GM11168 (cell line): Measurements from ENCODE around the gene HDHD3.
"Not testable (repeated sequence)": the region's sequence is repeated elsewhere in the genome, so short reads cannot be mapped to it uniquely, and the experiment has no call there.

ENCODE experiments used
- in situ Hi-C: fragments of 300-500 bp; cut with MboI; formaldehyde crosslinking; loops from one replicate; pipeline ENCODE4 v1.12.0; 2022; ENCODE audit warnings: low sequenced_read_pairs; ENCODE audit not compliant: unreplicated experiment

Gene HDHD3, protein sequence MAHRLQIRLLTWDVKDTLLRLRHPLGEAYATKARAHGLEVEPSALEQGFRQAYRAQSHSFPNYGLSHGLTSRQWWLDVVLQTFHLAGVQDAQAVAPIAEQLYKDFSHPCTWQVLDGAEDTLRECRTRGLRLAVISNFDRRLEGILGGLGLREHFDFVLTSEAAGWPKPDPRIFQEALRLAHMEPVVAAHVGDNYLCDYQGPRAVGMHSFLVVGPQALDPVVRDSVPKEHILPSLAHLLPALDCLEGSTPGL

DNA sequence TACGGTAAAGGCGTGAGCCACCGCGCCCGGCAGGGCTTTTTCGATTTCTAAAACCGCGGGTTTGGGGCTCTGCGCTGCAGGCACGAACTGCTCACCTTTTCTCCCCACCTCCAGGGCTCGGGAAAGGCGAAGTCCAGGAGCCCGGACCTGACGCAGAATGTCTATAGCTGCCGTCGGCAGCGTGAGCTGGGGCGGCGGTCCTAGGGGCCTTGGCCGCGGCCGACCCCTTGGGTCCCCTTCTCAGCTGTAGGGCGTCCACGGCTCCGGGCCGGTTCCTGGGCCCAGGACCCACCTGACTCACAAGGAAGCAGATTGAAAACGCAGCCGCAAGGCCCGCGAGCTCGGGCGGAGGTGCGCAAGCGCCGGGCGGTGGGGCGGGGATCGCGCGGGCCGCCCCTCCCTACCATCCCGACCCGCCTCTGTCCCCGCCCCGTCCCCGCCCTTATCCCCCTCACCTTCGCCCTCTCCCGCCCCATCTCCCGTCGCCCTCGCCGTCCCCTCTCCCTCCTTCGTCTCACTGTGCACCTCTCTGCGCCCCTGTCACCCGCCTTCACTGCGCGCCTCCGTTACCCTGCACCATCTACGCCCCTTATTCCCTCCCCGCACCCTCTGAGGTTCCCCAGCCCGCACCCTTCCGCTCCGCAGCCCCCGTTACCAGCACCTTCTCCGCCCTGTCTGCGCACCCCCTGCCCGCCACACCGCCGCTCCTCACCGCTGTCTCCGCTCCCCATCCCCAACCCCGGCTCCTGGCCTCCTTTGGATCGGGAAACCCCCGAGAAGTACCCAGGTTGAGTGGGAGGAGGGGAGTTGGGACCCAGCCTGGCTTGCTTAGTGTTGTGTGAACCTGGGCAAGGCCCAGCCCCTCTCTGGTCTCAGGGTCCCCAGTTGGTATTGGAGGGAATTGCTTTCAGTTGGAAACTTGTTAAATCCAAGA, at the start of gene HDHD3:
HDHD3 (minus strand) TSS at position 353 of the 934 bp plus-strand sequence. CDS start 2,632 bp downstream, outside the sequence.
- in situ Hi-C loops = no loop called here

DNA sequence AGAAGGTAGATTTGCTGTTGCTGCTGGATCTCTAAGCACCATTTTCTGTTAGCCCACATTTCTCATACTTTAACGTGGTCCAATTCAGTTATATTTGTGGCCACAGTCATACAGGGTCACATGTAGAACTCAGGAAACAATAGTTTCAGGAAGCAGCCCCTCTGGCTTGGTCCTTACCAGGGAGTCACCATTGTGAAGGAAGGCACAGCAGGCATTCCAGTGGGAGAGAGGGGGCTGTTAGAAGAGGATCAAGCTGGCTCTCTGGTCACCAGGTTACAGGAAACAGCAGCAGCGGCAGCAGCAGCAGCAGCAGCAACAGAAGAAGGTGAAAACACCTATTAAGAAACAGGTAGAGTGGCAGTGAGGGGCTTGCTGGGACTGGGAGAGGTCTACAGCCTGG, 48.3 kb upstream of the HDHD3 start:
- in situ Hi-C loops = no loop called here

DNA sequence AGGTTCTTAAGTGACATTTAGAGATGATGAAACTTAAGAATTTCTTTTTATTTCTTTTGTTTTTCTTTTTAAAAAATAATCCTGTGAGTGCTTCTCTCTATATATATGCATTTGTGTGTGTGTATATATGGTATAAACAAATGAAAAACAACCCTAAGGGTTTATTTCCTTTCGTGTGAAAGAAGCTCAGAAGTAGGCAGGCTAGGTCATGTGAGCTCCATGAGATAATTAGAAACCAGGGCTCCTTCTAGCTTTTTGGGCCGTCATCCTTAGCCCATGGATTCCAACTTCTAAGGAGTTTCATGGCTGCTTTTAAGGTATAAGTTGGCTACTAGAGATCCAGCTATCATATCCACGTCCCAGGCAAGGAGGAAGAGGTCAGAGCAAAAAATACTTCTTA, 44.9 kb upstream of the HDHD3 start:
- in situ Hi-C loops = no loop called here

DNA sequence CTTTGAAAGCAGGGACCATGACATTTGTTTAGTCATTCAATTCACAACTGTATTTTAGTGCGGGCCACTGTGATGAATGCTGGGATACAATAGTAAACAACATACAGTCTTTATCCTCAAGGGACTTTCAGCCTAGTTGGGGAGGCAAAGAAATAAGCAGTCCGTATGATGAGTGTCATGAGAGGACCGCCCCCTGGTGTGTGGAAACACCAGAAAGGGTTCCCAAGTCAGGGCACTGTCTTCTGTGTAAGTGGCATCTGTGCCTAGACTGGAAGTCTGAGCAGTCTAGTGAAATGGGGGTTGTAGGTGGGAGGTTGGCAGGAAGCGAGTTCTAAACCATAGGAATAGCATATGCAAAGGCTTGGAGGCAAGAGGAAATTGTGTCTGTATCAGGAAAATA, 40.6 kb upstream of the HDHD3 start:
- in situ Hi-C loops = no loop called here

DNA sequence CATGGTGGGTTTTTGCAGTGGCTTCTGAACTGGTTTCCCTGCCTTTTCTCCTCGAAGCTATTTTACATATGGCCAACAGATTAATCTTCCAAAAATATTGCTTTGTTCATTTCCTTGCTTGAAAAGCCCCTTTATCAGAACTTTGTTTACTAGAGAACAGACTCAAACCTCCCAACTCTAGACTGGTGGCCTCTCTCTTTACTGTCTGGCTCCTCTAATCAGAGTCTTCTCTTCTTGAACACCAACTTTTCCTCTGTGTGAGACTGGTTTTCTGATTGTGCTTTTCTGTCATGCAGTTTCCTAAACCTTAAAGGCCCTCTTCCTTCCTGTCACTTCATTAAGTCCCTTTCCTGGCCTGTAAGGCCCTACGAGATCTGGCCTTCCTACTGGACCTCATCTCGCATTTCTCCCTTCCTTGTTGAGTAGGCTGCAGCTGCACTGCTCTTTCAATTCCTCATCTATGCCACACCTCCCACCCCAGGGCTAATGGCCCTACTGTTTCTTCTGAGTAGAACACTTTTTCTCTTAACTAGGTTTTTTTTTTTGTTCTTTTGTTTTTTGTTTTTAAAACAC, 39.4 kb upstream of the HDHD3 start:
- in situ Hi-C loops = no loop called here

DNA sequence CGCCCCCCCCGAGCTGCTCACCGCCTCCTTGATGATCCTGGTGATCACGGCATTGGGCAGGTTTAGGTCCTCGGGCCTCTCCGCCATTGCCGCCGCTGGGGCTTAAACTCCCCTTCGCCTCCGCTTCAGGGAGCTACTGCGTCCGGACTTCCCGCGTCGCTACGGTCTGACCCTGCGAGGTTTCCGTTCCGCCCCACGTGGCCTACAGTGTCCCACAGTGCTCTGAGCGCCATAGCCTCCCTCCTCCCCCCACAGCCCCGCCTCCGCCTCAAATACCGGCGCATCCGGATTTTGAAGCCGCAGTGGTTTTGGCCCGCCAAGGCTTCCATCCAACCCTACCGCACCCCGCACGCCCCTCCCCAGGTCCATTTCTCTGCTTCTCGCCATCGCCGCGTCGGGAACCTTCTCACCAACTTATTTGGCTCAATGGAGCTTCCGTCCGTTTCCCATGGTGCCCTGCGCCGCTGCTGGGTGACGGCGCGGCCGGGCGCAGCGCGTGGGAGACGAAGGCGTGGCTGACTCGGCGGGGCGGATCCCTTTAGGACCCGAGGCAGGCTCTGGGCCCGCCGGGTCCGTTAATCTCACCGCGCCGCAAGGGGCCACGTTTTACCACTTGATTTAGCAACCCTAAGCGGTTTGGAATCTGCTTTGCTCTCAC, 33.5 kb upstream of the HDHD3 start, which contains the start of the genes C9orf43 and POLE3:
C9orf43 (plus strand) TSS at position 541 of the 658 bp plus-strand sequence. CDS start 2,747 bp downstream, outside the sequence.
POLE3 (minus strand) TSS at position 469 of the 658 bp plus-strand sequence; CDS start at position 87, 382 bp downstream.
- in situ Hi-C loops = no loop called here

DNA sequence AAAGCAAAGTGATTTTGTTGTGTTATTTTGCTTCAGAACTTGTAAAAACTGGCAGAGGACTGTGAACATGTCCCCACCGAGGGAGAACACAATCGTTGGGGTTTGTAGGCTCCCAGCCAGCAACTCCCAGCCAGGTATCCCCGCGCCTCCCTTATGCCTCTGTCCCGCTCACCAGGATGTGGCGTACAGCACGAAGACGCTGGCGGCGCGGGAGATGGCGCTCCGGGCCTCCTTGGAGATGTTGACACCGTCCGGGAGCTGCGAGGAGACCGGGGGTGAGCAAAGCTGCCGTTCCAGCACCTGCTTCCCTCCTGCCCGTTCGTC, 33.1 kb upstream of the HDHD3 start:
- in situ Hi-C loops = no loop called here

DNA sequence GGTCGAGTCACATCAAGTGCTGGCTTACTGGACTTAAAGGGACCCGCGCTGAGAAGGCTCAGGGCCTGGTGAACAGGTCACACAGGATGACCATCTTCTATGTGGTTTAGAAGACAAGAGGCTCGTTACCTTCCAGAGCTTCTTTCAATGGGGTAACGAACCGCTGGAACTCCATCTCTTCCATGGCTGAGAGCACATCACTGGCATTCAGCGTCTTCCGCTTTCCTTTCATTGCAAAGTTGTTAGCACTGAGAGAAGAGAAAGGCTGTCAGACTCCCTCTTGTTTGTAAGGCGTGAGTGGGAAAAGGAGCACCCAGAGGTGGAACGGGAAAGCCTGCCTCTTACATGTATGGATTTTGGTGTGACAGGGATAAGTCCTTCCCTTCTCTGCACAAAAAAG, 32.7 kb upstream of the HDHD3 start:
- in situ Hi-C loops = no loop called here

DNA sequence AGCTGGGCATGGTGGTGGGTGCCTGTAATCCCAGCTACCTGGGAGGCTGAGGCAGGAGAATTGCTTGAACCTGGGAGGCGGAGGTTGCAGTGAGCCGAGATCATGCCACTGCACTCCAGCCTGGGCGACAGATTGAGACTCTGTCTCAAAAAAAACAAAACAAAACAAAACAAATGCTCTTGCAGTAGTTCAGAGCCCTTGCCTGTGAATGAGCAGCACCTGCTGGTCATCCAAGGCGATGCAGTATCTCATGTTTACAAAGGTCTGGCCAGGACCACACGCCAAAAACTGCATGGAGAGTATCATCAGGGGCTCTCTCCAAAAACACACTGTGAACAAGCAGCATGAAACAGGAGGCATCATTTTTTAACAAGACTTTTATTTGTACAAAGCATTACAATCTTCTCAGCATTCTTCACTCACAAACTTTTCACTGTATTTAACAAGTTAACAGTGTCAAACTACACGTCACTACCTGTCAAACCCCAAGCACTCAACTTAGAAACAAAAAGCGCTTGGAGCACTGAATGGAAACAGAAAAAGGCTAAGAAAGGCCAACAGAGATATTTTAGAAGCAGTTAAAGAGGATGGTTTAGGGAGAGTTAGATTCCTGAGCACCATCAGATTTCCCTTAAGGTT, 30.2 kb upstream of the HDHD3 start:
- in situ Hi-C loops = not testable (repeated sequence)

DNA sequence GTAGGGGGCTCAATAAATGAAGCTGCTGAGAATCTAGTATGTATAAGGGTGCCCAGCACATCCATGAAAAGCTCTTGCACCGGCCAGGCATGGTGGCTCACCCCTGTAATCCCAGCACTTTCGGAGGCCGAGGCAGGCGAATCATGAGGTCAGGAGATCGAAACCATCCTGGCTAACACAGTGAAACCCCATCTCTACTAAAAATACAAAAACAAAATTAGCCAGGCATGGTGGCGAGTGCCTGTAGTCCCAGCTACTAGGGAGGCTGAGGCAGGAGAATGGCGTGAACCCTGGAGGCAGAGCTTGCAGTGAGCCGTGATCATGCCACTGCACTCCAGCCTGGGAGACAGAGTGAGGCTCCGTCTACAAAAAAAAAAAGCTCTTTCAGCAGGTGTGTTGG, 29.6 kb upstream of the HDHD3 start:
- in situ Hi-C loops = not testable (repeated sequence)

DNA sequence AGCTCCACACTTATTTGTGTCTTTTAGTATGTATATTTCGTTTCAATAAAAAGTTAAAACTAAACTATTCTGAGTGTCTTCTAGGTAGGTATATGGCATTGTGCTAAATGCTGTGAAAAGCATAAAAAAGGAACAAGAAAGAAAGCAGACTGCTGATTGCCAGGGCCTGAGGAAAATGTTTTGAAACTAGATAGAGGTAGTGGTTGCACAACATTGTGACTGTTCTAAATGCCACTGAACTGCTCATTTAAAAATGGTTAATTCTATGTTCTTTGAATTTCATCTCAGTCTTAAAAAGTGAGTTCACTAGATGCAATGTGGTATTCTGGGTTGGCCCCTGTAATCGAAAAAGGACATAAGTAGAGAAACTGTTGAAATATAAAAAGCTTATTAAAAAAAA, 26.9 kb upstream of the HDHD3 start:
- in situ Hi-C loops = no loop called here

DNA sequence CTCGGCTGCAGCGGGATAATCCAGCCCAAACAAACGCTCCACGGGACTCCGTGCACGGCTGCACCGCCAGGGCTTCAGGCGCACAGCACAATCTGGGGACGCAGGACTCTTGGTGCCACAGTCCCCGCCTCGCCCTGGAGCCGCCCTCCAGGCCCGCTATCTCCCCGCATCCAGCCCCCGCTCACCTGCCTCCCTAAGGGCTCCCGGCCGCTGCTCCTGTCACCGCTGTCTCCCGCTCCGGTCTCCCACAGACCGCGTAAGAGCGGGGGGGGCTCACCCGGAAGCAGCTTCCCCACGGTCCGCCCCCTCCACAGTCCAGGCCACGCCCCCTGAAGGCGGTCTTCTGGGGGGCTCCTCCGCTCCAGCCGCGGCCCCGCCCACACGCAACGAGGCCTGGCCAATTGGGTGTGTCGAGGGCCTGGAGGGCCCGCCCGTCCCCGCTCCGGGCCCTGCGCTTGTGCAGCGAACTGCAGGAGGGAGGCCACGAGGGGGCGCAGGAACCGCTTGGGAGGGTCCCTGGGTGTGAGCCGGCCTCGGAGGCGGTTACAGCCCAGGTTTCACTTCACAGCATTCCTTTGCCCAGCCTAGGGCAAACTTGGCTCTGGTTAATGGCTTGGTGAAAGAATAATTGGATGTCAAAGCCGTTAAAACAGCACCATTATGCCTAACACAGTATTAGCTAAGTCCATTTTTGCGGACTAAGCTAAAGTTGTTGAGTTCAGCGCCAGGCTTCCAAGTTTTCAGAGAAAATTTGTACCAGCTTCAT, 24.4 kb upstream of the HDHD3 start, which contains the start of gene ALAD:
ALAD (minus strand) TSS at position 258 of the 766 bp plus-strand sequence. CDS start 7,725 bp downstream, outside the sequence.
- in situ Hi-C loops = no loop called here

DNA sequence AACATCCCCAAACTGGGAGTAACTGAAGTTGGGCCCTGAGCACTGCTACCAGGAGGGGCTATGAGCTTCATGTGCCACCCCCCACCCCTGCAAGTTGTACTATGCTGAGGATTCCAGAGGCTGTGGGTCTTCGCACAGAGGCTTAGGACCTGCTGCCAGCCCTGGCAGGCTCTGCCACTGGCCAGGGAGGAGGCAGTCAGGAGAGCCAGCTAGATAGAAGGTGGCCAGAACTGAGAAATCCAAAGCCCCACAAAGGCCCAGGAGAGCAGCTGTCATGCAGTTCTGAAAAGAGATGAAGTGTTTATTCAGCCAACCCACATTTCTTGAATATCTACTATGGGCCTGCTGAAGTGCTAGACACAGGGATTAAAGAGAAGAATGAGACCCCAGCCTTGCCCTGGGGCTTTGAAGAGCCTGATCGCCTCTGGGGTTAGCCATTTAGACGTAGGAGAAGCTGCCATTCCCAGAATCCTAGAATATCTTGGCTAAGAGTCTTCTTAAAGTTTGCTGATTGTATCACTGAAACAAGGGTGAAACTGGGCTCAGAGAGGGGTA, 22.9 kb upstream of the HDHD3 start:
- in situ Hi-C loops = no loop called here

DNA sequence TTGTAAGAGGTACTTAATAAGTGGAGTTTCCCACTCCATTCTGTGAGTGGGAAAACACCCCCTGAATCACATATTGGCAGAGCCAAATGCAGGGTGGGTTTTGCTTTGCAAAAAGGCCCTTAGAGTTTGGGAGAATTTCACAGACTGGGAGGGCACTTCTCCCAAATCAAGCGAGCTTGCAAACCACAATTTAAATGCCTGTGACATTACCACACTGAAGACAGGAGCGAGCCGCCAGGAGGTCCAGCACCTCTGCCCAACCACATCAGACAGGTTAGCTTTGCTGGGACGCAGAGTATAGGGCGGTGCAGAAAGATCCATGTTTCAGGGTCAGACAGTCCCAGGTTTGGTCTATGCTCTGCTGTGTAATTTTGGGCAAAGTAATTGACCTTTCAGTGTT, 22.0 kb upstream of the HDHD3 start:
- in situ Hi-C loops = no loop called here

DNA sequence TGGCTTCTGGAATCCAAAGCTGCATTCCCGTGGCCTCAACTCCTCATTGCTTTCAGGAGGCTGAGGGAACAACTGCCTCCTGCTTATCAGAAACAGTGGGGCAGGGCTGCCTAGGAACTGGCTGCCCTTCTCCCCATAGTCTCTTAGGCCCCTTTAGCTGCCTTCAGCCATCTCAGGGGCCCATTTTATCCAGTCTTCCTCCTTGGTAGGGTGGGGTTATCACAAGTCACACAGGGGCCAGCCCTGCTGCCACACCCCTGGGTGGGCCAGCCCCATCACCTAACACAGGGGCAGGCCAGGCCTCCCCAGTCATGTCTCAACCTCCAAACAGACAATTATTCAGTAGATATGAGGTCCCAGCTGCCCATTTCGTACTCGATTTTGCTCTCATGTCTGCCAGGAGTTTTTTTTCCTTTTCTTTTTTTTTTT, 20.4 kb upstream of the HDHD3 start:
- in situ Hi-C loops = no loop called here

DNA sequence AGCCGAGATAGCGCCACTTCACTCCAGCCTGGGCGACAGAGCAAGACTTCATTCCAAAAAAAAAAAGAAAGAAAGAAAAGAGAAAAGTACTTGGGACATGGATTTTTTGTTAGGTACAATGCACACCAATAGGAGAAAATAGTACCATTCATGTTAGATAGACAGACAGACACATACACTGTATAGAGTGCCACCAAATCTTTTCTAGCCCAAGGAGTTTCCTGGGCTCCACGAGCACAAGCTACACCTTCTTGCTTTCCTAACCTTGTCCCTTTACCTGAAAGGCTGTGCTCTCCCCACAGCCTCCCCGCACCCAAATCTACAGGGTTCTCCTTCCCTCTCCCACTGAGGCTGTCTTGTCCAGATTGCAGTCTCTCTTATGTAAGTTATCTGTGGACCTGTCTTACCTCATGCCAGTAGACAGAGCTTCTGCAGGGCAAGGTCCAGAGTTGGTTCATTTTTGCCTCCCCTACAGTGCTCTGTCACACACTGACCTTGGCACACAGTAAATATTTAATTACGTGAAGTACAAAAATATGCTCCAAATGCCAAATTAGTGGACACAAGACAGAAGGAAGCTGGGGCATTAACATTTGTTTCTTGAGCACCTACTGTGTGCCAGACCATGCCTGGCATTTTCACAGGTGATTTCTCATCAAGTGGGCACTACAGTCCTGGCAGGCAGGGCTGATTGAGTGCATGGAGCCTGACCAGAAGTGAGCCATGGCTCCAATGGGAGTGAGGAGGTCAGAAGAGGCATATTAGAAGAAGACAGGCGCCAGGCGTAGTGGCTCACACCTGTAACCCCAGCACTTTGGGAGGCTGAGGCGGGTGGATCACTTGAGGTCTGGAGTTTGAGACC, 18.4 kb upstream of the HDHD3 start:
- in situ Hi-C loops = no loop called here

DNA sequence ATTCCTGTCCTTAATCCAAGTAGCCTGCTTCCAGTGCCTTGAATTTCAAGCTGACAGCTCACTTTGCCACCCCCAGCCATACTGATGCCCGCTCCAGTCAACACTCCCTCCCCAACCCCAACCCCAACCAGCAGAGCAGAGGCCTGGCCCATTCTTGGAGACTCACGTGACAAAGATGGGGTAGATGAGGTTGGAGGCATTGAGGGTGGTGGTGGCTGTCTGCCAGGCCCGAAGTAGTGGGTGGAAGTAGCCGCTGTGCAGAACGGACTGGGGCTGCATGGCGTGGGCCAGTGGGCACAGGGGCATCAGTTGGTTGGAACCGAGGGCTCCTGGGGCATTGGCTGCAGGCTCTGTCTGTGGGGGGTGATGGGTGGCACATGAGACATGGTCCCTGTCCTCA, 16.5 kb upstream of the HDHD3 start:
- in situ Hi-C loops = no loop called here

DNA sequence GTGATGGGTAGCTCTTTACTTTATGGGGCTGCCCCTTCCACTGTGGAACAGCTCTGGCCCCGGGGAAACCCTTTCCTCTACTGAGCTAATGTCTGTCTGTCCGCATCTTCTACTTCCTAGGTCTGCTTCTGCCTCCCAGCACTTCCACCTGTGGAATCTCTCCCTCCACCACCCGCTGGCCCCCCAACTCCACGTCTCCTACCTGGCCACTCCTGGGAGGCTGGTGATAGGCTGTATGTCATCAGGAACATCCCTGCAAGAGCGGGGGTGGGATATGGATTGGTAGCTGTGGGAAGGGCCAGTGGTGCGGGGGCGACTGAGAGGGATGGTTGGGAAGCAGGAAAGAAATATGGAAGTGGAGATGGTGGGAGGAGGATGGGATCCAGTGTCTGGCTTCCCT, 15.1 kb upstream of the HDHD3 start:
- in situ Hi-C loops = no loop called here
